Panc1 (cell line): Measurements from ENCODE around the gene CACNA1D. TPM values are rescaled to one million over a fixed set of nuclear protein-coding genes. Genes with fewer than 3 reads are reported as not detected.

ENCODE experiments used
- ATAC-seq: fragments of 200-7000 bp; cut with Tn5 transposase; 2 replicates; pipeline ENCODE4 v1.9.1; 2020; ENCODE audit warnings: mild to moderate bottlenecking, moderate library complexity
- BruUV-seq: library from RNA; stranded (reverse); fragments of 400-500 nt; replicated peaks from 2 replicates; lab custom pipeline; 2021; lab: Mats Ljungman, UMichigan
- CTCF ChIA-PET: fragments of 300-600 bp; sonication (Branson Sonifier 250); formaldehyde crosslinking; loops from one replicate; lab custom pipeline; 2022; ENCODE audit warnings: antibody characterized with exemption; lab: Charles Lee
- POLR2A ChIA-PET: fragments of 300-600 bp; sonication (Branson Sonifier 250); formaldehyde crosslinking; loops from one replicate; lab custom pipeline; 2022; ENCODE audit warnings: antibody characterized with exemption; lab: Charles Lee
- DNase-seq: peaks from one replicate; pipeline ENCODE4 v3.0.0-alpha.2; 2010; ENCODE audit warnings: low read depth, low spot score
- H3K27ac ChIP-seq: 2 replicates; pipeline ENCODE4 v1.5.1; 2011; ENCODE audit warnings: mild to moderate bottlenecking, low read length, inconsistent platforms
- H3K27me3 ChIP-seq: fragments of 200-500 bp; sonication (Bioruptor generic); 2 replicates; pipeline ENCODE4 v1.6.0; 2014; ENCODE audit warnings: low read length, inconsistent platforms; ENCODE audit not compliant: control insufficient read depth, insufficient read depth
- H3K36me3 ChIP-seq: fragments of 200-500 bp; sonication (Bioruptor generic); 2 replicates; pipeline ENCODE4 v1.5.1; 2014; ENCODE audit warnings: inconsistent platforms, mild to moderate bottlenecking, low read length, moderate library complexity; ENCODE audit not compliant: control insufficient read depth, insufficient read depth
- H3K4me1 ChIP-seq: 2 replicates; pipeline ENCODE4 v1.5.1; 2011; ENCODE audit warnings: inconsistent platforms, mild to moderate bottlenecking, low read length, moderate library complexity; ENCODE audit not compliant: control insufficient read depth, insufficient read depth
- H3K4me3 ChIP-seq, 2 experiments: 2 replicates each; pipeline ENCODE4 v1.5.1; 2011 to 2012; ENCODE audit warnings: low read depth in 2 of 2, low read length in 2 of 2, mild to moderate bottlenecking in 2 of 2, inconsistent platforms in 1 of 2, moderate library complexity in 1 of 2
- H3K9me3 ChIP-seq: fragments of 200-500 bp; sonication (Bioruptor generic); 2 replicates; pipeline ENCODE4 v1.5.1; 2014; ENCODE audit warnings: low read depth, mild to moderate bottlenecking, inconsistent platforms, low read length, moderate library complexity; ENCODE audit not compliant: control insufficient read depth, insufficient read depth
- POLR2AphosphoS5 ChIP-seq: IDR thresholded peaks from 2 replicates; pipeline ENCODE4 v1.6.1; 2012; ENCODE audit warnings: mild to moderate bottlenecking, low read depth, low read length, moderate library complexity
- SIN3A ChIP-seq: IDR thresholded peaks from 2 replicates; pipeline ENCODE4 v1.6.1; 2012; ENCODE audit warnings: low read depth, mild to moderate bottlenecking, low read length, moderate library complexity, borderline replicate concordance; ENCODE audit not compliant: insufficient read depth
- TCF7L2 ChIP-seq: IDR thresholded peaks from 2 replicates; pipeline ENCODE4 v1.6.1; 2011; ENCODE audit warnings: mild to moderate bottlenecking, low read depth, low read length, inconsistent platforms
- in situ Hi-C: cut with HindIII; loops from 2 replicates; pipeline ENCODE4 v1.10.0; 2016; ENCODE audit warnings: low sequenced_read_pairs, low pct_unique_long_range_greater_than_20kb
- intact Hi-C: fragments of 100-400 bp; cut with micrococcal nuclease; formaldehyde crosslinking; loops from one replicate; pipeline ENCODE4 v1.10.0; 2022; ENCODE audit not compliant: unreplicated experiment
- total RNA-seq: library from RNA; stranded (reverse); gene quantifications from one replicate; pipeline ENCODE4 v1.2.1, GENCODE V29; 2021; ENCODE audit not compliant: unreplicated experiment
- TF ChIP-seq, protein P1 (sequence below), 2 experiments: IDR thresholded peaks; 2 replicates each; pipeline ENCODE4 v1.6.1; 2011 to 2012; ENCODE audit warnings: low read depth in 2 of 2, control low read depth in 1 of 2, low read length in 1 of 2, mild to moderate bottlenecking in 1 of 2, moderate library complexity in 1 of 2; ENCODE audit not compliant: insufficient read depth in 1 of 2
- TF ChIP-seq, protein P2 (sequence below): fragments of 450-650 bp; IDR thresholded peaks from 2 replicates; pipeline ENCODE4 v1.5.1; 2017; ENCODE audit warnings: mild to moderate bottlenecking

The CACNA1D gene
- total RNA-seq, 1 experiment from 2014 or later, result 23.0 TPM

DNA sequence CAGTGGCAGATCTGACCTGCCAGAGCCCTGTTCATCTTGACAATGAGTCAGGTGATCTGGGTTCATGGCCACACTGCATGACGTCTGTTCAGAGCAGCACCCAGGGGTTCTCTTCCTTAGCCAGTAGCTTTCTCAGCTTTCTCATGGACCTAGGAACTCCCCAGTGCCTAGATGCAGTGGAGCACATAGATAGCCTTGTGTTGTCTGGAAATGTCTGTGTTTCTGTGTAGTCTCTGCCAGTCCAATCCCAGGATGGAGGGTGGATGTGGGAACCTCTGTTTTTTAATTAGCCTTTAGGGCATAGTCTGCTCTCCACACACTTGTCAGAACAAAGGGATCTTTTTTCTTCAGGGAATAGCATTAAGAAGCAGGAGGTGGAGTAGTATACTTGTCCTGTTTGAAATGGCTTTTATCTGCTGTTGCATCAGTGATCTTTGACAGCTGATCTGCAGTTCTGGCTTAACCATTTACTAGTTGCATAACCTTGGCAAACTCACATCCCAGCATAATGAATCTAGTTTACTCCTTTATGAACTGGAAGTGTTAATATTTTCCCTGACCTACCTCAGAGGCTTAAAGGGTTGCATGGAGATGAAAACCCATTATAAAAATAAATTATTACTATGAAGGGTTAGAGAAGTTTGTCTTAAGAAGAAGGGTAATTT lies 16.1 kb upstream of the CACNA1D start:
- TF ChIP-seq TCF7L2, result no peak
- TF ChIP-seq, protein P1, sequence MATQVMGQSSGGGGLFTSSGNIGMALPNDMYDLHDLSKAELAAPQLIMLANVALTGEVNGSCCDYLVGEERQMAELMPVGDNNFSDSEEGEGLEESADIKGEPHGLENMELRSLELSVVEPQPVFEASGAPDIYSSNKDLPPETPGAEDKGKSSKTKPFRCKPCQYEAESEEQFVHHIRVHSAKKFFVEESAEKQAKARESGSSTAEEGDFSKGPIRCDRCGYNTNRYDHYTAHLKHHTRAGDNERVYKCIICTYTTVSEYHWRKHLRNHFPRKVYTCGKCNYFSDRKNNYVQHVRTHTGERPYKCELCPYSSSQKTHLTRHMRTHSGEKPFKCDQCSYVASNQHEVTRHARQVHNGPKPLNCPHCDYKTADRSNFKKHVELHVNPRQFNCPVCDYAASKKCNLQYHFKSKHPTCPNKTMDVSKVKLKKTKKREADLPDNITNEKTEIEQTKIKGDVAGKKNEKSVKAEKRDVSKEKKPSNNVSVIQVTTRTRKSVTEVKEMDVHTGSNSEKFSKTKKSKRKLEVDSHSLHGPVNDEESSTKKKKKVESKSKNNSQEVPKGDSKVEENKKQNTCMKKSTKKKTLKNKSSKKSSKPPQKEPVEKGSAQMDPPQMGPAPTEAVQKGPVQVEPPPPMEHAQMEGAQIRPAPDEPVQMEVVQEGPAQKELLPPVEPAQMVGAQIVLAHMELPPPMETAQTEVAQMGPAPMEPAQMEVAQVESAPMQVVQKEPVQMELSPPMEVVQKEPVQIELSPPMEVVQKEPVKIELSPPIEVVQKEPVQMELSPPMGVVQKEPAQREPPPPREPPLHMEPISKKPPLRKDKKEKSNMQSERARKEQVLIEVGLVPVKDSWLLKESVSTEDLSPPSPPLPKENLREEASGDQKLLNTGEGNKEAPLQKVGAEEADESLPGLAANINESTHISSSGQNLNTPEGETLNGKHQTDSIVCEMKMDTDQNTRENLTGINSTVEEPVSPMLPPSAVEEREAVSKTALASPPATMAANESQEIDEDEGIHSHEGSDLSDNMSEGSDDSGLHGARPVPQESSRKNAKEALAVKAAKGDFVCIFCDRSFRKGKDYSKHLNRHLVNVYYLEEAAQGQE (IDR thresholded peaks at IDR 0.05; ENCODE audit: insufficient read depth in 1 of 2, low read depth in 2 of 2, low read length in 1 of 2), result no peak
- TF ChIP-seq, protein P2, sequence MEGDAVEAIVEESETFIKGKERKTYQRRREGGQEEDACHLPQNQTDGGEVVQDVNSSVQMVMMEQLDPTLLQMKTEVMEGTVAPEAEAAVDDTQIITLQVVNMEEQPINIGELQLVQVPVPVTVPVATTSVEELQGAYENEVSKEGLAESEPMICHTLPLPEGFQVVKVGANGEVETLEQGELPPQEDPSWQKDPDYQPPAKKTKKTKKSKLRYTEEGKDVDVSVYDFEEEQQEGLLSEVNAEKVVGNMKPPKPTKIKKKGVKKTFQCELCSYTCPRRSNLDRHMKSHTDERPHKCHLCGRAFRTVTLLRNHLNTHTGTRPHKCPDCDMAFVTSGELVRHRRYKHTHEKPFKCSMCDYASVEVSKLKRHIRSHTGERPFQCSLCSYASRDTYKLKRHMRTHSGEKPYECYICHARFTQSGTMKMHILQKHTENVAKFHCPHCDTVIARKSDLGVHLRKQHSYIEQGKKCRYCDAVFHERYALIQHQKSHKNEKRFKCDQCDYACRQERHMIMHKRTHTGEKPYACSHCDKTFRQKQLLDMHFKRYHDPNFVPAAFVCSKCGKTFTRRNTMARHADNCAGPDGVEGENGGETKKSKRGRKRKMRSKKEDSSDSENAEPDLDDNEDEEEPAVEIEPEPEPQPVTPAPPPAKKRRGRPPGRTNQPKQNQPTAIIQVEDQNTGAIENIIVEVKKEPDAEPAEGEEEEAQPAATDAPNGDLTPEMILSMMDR, result no peak
- TF ChIP-seq POLR2AphosphoS5, result no peak
- no peak for TF ChIP-seq SIN3A
- no peak for DNase-seq
- intact Hi-C loops, result no loop called here
- H3K27me3 ChIP-seq, result no peaks in the 10 kb centered on the region
- CTCF ChIA-PET, result no interaction called here
- no peak overlapping the region for H3K27ac ChIP-seq
- H3K4me3 ChIP-seq, result no peak overlapping the region
- no peak for ATAC-seq
- no peaks in the 10 kb centered on the region for H3K36me3 ChIP-seq
- H3K9me3 ChIP-seq, result no peaks in the 10 kb centered on the region
- no peaks in the 10 kb centered on the region for H3K4me1 ChIP-seq
- POLR2A ChIA-PET, result no interaction called here
- in situ Hi-C loops, result no loop called here
- no TSS peak for BruUV-seq

DNA sequence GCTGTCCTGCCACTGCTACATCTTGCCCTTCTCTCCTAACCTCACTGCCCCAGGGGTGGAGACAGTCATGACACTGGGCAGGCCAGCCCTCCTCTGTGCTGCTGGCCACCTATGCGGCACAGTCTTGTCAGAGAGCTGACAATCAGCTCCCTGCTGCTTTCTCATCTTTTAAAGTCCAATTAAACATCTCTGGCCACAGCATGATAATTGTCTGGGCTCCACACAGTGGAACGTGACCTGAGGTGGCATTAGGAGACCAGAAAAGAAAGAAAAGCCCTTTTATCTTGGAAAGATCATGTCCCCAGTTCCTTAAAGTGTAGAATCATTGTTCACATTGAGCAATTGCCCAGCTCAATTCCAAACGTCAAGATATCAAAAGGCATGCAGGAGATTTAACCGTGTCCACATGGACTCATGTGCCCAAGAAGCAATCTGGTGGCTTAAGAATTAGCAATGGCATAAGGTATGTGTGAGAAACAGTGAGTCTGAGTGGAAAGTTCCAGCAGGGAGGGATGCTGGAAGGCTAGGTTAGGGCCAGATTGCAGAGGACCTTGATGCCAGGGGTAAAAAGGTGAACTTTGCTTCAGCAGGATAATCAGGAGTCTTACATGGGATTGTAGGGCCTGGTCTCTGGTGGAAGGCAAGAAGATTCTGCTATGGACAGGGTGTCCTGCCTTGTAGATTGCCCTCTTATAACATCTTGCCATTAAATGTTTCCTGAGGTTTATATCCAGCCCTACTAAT lies 15.3 kb upstream of the CACNA1D start:
- Histone ChIP-seq H3K9me3 (no peaks in the 10 kb centered on the region), H3K4me3 (no peak overlapping the region), H3K27me3 (no peaks in the 10 kb centered on the region), H3K27ac (no peak overlapping the region), H3K4me1 (no peaks in the 10 kb centered on the region), H3K36me3 (no peaks in the 10 kb centered on the region)
- POLR2A ChIA-PET, result no interaction called here
- CTCF ChIA-PET, result no interaction called here
- in situ Hi-C loops (no loop called here), intact Hi-C loops (no loop called here)
- no peak for DNase-seq
- BruUV-seq, result no TSS peak
- TF ChIP-seq POLR2AphosphoS5 (no peak), TCF7L2 (no peak), SIN3A (no peak)
- TF ChIP-seq, protein P1 (IDR thresholded peaks at IDR 0.05; ENCODE audit: insufficient read depth in 1 of 2, low read depth in 2 of 2, low read length in 1 of 2), result no peak
- TF ChIP-seq, protein P2, result no peak
- ATAC-seq, result no peak
